ENCODE results near the gene CRIP2.

The CRIP2 gene

GRCh38 chr14:105519946-105520698 lies 45.5 kb downstream of the CRIP2 start:
- DNase-seq (ENCODE audit: extremely low spot score) = no peak
- CTCF ChIA-PET = no interaction called here
- POLR2A ChIA-PET = no interaction called here
- TF ChIP-seq FOXA1 (IDR thresholded peaks at IDR 0.05) (no peak), L3MBTL2 (conservative IDR thresholded peaks at IDR 0.05) (0 out of 2 replicates have a peak, but pooled peaks have one; percentile 18)

GRCh38 chr14:105525326-105525725 lies 50.7 kb downstream of the CRIP2 start:
- CTCF ChIA-PET = interaction anchor here (0.7 kb wide), 1 partner anchor 45 kb away, joined by 5 read pairs; no protein-coding TSS in a partner anchor
- no peak for DNase-seq (ENCODE audit: extremely low spot score)
- no peak for TF ChIP-seq NFRKB (IDR thresholded peaks at IDR 0.05)
- no peak for TF ChIP-seq SUZ12 (IDR thresholded peaks at IDR 0.05)
- TF ChIP-seq ARNT (IDR thresholded peaks at IDR 0.05) = no peak
- TF ChIP-seq ELF4 (IDR thresholded peaks at IDR 0.05) = no peak
- no peak for TF ChIP-seq ZNF384 (IDR thresholded peaks at IDR 0.05)
- POLR2A ChIA-PET = interaction anchor here (0.7 kb wide), 1 partner anchor 36 kb away, joined by 3 read pairs; no protein-coding TSS in a partner anchor

- CTCF ChIA-PET = interaction anchor here (1.5 kb wide), 1 partner anchor 36 kb away, joined by 3 read pairs; no protein-coding TSS in a partner anchor
- DNase-seq (ENCODE audit: extremely low spot score) = peak; percentile 63
- POLR2A ChIA-PET = interaction anchor here (0.7 kb wide), 1 partner anchor 37 kb away, joined by 3 read pairs; no protein-coding TSS in a partner anchor
- no peak for TF ChIP-seq FOXK2 (IDR thresholded peaks at IDR 0.05)
- TF ChIP-seq FOXM1 (IDR thresholded peaks at IDR 0.05; ENCODE audit: borderline replicate concordance) = no peak
- no peak for TF ChIP-seq ZNF384 (IDR thresholded peaks at IDR 0.05)
Observed at GRCh38 chr14:105525861-105526775, 51.5 kb downstream of the CRIP2 start, which contains the start of gene TMEM121. Gene TMEM121 (plus strand): TSS chr14:105526583. CDS start chr14:105528835, 2,252 bp downstream.

GRCh38 chr14:105526776-105527380 lies 52.3 kb downstream of the CRIP2 start:
- ChIA-PET CTCF (interaction anchor here (1.2 to 1.5 kb wide), 2 partner anchors 19 to 37 kb away, joined by 3 read pairs; no protein-coding TSS in a partner anchor), POLR2A (no interaction called here)
- DNase-seq (ENCODE audit: extremely low spot score) = no peak
- no peak for TF ChIP-seq SP1 (IDR thresholded peaks at IDR 0.05)
- TF ChIP-seq FOXA1 (IDR thresholded peaks at IDR 0.05) = no peak
- no peak for TF ChIP-seq HDGF (IDR thresholded peaks at IDR 0.05; ENCODE audit: borderline replicate concordance)
- TF ChIP-seq CTBP1 (IDR thresholded peaks at IDR 0.05; ENCODE audit: borderline replicate concordance) = no peak
- no peak for TF ChIP-seq FOXK2 (IDR thresholded peaks at IDR 0.05)
- TF ChIP-seq ELF4 (IDR thresholded peaks at IDR 0.05) = no peak
- TF ChIP-seq SUZ12 (IDR thresholded peaks at IDR 0.05) = no peak
- TF ChIP-seq ZNF384 (IDR thresholded peaks at IDR 0.05) = no peak

GRCh38 chr14:105527381-105527825 lies 52.8 kb downstream of the CRIP2 start:
- ChIA-PET POLR2A (interaction anchor here (1.5 kb wide), 1 partner anchor 38 kb away, joined by 14 read pairs; no protein-coding TSS in a partner anchor), CTCF (interaction anchor here (1.2 to 1.5 kb wide), 2 partner anchors 19 to 38 kb away, joined by 3 read pairs; no protein-coding TSS in a partner anchor)
- TF ChIP-seq L3MBTL2 (conservative IDR thresholded peaks at IDR 0.05) = no peak
- no peak for TF ChIP-seq ELF4 (IDR thresholded peaks at IDR 0.05)
- no peak for TF ChIP-seq NFRKB (IDR thresholded peaks at IDR 0.05)
- TF ChIP-seq FOXM1 (IDR thresholded peaks at IDR 0.05; ENCODE audit: borderline replicate concordance) = no peak
- no peak for TF ChIP-seq HDGF (IDR thresholded peaks at IDR 0.05; ENCODE audit: borderline replicate concordance)
- TF ChIP-seq FOXA1 (IDR thresholded peaks at IDR 0.05) = no peak
- TF ChIP-seq ARNT (IDR thresholded peaks at IDR 0.05) = no peak
- no peak for DNase-seq (ENCODE audit: extremely low spot score)

- DNase-seq (ENCODE audit: extremely low spot score) = peak; percentile 92
- POLR2A ChIA-PET = interaction anchor here (0.6 to 1.5 kb wide), 6 partner anchors 9 to 157 kb away, joined by 3 to 14 read pairs (median 6); no protein-coding TSS in a partner anchor
- CTCF ChIA-PET = interaction anchor here (0.6 to 1.8 kb wide), 6 partner anchors 20 to 422 kb away, joined by 3 to 7 read pairs (median 3); no protein-coding TSS in a partner anchor
- TF ChIP-seq ELF4 (IDR thresholded peaks at IDR 0.05) (no peak), FOXK2 (IDR thresholded peaks at IDR 0.05) (no peak), ZNF384 (IDR thresholded peaks at IDR 0.05) (no peak), LEF1 (IDR thresholded peaks at IDR 0.05; ENCODE audit: borderline replicate concordance) (no peak), CTBP1 (IDR thresholded peaks at IDR 0.05; ENCODE audit: borderline replicate concordance) (no peak), TARDBP (IDR thresholded peaks at IDR 0.05) (no peak), L3MBTL2 (conservative IDR thresholded peaks at IDR 0.05) (no peak), HDGF (IDR thresholded peaks at IDR 0.05; ENCODE audit: borderline replicate concordance) (no peak), PKNOX1 (IDR thresholded peaks at IDR 0.05) (no peak), NFRKB (IDR thresholded peaks at IDR 0.05) (no peak), ARNT (IDR thresholded peaks at IDR 0.05) (no peak), FOXA1 (IDR thresholded peaks at IDR 0.05) (no peak), SP1 (IDR thresholded peaks at IDR 0.05) (no peak)
Observed at GRCh38 chr14:105527826-105528585, 53.4 kb downstream of the CRIP2 start.

All from HEK293T (cell line).